ENCODE data around the gene TMEM131L.

- no peak for TF ChIP-seq EZH2phosphoT487 (IDR thresholded peaks at IDR 0.05; ENCODE audit: low read depth)
- no peak for TF ChIP-seq CTCF (IDR thresholded peaks at IDR 0.05; ENCODE audit: low read depth, low read length)
Measured at GRCh38 chr4:153641532-153641931, 175.4 kb downstream of the TMEM131L start.
